Activated effector memory CD4-positive, alpha-beta T cell treated with Interleukin-2 at 50 U/mL for 16 hours (primary cell): ENCODE data around the gene TXNRD1.
"Not testable (repeated sequence)": the region's sequence is repeated elsewhere in the genome, so short reads cannot be mapped to it uniquely, and the experiment has no call there.

Experiments
- DNase-seq: peaks from one replicate; pipeline ENCODE4 v3.0.0-alpha.2; 2020

The TXNRD1 gene

DNA sequence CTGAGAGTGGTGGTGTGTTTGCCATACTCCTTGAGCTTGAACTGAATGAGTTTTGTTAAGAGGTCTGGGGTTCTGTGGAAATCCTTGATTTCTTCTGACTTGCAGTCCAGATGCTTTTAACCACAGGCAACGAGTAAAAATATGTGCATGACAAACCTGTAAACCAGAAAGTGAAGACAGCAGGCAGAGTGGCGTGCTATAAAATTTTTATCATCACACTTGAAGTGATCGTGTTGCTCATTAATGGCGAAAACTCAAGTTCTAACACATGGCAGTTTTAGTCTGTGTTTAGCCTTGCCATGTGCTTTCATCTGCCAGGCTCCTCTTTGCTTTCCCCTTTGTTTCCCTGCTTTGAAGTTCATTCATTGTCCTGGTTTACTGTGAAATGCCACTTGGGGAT is 28.0 kb downstream of the TXNRD1 start:
- no peak for DNase-seq

DNA sequence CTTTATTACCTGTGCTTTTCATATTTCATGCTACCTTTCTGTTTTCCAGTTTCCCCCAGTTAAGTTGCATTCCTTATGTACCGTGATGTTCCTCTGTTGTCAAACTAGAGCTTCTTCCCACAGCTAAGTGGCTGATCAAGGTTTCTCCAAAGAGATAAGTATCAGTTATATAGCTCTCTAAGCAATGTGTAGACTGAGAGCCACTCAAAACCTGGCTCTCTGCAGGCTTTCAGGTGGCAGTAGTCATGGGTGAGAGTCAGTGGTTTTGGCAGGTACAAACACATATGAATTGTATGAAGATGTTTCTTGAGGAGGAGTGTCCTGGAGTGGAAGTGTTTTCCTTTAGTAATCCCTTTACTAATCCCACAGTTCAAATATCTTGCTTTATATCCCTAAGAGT is 28.4 kb downstream of the TXNRD1 start:
- no peak for DNase-seq

DNA sequence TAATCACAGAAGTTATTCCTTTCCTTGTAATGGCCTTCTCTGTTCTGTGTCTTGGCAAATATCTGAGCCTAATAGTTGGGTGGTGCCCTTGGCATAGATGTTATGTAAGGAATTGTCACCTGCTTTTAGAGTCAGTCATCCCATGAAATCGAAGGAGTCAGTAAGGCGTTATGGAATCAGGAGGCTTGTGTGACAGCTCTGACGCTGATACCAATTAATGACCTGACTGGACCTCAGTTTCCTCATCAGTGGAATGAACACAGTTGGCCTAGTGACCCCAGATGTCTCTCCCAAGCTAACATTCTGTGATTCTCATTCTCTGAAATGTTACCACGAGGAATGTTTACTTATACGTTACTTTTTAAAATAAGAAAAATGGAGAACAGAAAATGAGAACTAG is 32.1 kb downstream of the TXNRD1 start:
- no peak for DNase-seq

DNA sequence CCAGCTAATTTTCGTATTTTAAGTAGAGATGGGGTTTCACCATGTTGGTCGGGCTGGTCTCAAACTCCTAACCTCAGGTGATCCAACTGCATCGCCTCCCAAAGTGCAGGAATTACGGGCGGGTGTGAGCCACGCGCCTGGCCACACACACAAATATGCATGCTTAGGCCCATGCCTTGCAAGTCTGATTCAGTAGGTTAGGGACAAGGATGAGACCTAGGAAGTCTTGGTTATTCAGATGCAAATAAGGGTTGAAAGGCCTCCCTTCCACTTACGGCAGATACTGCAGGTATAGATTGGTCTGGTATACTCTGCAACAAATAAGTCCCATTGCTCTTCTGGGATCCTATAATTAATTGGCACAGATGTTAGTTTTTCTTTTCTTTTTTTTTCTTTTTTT is 32.9 kb downstream of the TXNRD1 start:
- DNase-seq = no peak

DNA sequence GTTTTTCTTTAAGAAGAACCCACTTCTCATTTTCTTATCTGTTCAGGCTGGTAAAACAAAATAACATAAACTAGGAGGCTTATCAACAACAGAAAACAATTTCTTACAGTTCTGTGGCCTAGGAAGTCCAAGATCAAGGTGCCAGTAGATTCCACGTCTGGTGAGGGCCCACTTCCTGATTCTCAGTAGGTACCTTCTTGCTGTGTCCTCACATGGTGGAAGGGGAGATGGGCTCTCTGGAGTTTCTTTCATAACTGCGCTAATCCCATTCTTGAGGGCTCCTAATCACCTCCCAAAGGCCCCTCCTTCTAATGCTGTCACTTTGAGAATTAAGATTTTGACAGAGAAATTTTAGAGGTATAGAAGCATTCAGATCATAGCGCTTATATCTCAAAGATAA is 33.4 kb downstream of the TXNRD1 start:
- no peak for DNase-seq

DNA sequence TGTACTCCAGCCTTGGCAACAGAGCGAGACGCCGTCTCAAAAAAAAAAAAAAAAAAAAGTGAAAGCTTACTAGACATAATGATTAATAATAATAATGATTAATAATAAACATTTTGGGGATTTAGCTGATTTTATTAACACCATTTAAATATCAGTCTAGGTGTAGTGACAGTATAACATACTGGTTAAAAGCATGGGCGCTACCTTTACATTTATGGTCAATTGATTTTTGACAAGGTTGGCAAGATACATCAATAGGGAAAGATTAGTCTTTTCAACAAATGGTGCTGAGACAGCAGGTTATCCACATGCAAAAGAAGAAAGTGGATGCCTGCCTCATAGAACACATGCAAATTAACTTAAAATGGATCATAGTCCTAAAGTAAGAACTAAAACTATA is 34.3 kb downstream of the TXNRD1 start:
- DNase-seq = no peak

DNA sequence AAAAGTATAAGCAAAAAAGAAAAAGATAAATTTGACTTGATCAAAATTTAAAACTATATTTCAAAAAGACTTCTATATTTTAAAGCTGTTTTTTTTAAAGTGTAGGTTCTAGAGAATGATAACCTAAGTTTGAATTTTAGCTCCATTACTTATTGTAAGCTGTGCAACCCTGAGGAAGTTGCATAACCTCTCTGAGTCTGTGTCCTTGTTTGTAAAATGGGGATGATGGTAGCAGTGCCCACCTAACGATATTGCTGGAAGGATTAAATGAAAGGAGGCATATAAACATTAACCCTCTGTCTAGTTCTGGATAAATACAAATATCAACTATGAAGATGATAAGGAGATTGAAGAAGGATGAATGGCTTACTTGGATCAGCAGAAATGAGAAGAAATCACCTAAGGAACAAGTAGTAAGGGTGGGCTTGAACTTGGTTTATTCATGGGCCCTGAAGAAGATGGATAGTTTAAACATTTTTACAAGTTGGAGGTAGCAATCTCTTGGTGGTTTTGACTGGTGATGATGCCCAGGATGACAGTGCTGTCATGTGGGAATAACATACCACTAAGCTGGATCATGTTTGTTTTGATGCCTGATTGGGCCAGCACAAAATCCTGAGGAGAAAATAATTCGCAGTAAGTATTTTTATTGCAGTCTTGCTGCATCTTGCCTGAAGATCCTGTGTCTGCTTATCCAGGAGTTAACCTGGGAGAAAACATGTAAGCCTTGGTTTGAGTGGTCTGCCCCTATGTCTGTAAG is 35.0 kb downstream of the TXNRD1 start:
- DNase-seq = no peak

DNA sequence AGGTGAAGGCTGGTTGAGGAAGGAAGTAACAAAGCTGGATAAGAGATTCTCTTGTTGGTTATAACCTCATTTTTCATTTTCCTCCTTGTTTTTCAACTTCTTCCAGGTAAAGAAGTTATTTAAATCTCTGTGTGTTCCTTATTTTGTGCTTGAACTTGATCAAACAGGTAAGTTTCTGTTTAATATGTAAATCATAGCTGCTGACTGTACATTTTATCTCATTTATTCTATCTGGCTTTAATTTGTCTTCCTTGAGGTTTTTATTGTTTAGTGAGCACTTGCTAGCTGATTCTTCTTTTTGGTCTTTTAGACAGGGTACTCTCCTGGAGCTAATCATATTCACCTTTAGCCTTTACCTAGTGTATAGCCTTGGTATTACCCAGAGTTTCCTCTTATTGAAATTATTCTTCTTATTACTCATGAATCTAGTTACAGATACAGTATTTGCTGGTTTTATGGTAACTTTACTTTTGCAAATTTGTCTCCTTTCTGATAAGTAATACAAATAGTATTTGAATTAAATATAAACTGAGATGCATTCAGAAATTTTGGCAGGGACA is 42.4 kb downstream of the TXNRD1 start:
- no peak for DNase-seq

DNA sequence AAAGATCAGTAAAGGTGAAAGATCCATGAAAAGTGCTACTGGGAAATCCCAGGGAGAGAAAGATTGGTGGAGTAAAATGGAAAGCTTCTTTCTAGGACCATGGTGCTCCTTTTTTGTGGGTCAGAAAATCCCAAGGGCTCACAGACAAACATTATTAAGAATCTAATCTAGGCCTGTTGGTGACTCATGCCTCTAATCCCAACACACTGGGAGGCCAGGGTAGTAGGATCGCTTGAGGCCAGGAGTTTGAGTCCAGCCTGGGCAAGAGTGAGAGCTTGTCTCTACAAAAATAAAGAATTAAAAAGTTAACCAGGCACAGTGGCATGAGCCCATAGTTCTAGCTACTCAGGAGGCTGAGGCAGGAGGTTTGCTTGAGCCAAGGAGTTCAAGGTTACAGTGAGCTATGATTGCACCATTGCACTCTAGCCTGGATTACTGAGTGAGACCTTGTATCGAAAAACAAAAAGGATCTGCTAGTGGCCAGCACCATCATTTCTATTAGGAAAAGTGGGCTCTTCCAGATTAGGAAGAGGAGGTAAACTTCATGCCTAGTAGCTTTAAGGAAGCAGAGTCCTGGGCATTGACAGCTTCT is 43.0 kb downstream of the TXNRD1 start:
- no peak for DNase-seq

DNA sequence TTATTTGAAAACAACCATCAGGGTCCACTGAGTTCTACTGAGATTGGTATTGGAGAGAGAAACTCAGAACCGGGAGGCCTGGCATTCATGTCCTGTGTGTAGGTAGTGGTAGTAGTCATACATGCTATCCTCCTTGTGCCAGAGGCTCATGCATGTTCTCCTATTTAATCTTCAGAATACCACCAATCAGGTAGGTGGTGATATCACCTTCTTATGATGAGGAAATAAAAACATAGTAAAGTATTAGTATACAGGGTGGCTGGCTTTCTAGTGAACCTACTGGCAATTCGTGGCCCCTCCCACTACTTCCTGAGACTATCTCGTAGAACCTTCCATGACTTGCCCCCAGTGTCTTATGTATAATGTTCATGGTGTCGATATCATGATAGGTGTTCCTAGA is 47.4 kb downstream of the TXNRD1 start:
- no peak for DNase-seq

DNA sequence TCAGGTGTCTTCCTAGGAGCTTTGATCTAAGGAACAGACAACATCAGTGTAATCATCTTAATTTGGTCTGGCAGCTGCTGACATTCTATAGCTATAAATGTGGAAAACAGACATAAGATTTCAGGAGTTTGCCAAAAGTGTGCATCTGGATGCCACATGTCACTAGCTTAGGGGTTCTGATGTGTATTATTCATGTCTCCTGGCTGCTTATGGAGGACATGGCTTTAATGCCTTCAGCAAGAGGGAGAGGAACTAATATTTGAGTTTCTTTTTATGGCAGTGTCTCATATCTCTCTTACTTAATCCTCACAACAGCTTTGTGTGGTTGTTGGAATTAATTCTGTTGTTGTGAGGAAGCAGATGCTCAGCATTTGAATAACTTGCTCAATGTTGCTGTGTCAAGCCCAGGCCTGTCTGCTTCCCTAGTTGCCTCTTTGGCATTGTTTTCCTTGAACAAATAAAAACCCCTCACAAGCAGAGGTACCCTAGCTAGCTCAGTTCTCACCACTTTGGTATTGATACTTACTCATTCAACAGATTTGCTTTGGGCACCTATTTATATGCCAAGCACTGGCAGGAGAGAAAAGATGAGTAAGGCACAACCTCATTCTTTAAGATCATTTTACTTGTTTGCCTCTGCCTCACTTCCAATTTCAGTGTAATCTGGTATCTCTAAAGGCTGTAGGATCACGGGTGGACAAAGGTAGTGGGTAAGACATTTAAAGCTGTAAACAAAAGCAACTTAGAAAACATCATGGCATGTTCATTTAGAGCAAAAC is 48.2 kb downstream of the TXNRD1 start:
- no peak for DNase-seq

DNA sequence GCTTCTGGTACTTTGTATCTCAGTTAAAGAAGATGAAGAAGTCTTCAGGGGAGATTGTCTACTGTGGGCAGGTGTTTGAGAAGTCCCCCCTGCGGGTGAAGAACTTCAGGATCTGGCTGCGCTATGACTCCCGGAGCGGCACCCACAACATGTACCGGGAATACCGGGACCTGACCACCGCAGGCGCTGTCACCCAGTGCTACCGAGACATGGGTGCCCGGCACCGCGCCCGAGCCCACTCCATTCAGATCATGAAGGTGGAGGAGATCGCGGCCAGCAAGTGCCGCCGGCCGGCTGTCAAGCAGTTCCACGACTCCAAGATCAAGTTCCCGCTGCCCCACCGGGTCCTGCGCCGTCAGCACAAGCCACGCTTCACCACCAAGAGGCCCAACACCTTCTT is 49.9 kb downstream of the TXNRD1 start:
- not testable (repeated sequence) for DNase-seq

DNA sequence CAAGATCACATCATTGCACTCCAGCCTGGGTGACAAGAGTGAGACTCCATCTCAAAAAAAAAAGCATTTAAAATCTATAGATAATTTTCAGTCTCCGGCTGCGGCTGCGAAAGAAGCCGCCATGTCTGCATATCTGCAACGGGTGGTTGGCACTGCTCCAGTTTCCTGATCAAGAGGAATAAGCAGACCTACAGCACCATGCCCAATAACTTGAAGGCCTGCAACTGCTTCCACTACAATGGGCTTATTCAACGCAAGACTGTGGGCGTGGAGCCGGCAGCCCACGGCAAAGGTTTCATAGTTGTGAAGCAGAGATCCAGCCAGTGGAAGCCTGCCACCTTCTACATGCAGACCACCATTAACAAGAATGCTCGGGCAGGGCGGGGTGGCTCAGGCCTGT is 57.4 kb downstream of the TXNRD1 start:
- no peak for DNase-seq

DNA sequence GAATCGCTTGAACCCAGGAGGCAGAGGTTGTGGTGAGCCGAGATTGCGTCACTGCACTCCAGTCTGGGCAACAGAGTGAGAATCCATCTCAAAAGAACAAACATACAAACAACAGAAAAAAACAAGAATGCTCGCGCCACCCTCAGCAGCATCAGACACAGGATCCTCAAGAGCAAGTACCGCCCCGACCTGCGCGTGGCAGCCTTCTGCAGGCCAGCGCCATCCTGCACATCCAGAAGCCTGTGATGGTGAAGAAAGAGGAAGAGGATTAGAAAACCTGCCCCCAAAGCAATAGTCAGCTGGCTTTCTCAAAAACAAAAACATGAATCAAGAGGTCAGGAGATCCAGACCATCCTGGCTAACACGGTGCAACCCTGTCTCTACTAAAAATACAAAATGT is 57.9 kb downstream of the TXNRD1 start:
- DNase-seq = no peak

DNA sequence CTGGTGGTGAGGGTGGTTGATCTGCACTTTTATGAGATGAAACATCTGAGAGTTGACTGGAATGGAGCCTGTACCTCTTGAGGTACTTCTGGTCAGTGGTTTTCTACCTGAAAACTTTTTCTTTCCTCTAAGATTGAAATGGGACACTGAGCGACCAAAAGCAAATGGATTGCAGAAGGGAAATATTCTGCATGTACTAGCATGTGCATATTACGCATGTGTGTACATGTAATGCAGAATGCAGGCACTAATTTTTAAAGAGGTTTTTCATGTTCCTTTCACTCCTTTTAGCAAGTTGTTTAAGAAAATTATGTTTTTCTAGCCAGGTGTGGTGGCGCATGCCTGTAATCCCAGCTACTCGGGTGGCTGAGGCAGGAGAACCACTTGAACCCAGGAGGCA is 59.2 kb downstream of the TXNRD1 start:
- DNase-seq = no peak

DNA sequence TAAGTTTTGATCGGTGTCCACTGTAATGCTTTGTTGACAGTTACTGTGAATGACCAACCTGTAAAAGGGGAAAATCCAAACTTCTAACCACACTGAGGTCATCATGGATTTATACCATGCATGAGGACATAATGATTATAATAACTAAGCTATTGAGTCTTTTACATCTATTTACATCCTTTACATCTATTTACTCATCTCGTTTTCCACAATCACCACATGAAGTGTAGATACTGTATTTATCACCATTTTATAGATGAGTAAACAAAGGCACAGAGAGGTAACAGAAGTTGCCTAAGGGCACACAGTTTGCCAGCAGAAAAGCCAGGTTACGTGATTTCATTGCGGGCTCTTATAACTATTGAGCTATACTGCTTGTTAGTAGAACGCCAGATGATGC is 60.1 kb downstream of the TXNRD1 start:
- DNase-seq = no peak

DNA sequence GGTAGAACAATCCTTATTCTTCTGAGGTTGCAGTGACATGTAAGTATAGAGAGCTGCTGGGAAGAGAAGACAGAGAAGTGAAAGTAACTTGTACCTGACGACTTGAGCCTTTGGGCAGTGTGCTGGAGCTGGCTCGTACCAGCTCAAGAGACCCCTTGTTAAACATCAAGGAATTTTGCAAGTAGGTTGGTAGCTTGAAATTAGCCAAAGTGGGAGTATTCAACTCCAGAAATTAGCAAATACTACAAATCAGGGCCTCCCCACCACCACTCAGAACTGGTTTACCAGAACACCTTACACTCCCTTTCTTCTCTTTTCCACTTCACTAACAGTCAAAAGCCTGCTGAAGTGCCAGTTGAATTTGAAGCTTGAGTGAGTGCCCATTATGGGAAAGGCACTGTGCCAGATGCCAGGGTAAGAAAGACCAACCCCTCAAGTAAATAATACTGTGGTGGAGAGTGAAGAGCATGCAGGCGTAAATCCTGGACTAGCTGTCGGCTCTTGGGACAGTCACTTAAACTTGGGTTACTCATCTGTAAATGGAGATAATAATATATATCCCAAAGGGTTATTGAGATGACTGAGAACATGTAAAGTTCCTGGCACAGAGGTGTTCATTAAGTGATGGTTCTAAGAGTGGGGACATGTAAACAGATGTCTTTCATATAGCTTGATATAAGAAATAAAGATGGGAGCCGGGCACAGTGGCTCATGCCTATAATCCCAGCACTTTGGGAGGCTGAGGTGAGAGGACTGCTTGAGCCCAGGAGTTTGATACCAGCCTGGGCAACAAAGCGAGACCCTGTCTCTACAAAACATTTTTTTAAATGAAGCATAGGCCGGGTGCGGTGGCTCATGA is 60.9 kb downstream of the TXNRD1 start:
- DNase-seq = no peak

DNA sequence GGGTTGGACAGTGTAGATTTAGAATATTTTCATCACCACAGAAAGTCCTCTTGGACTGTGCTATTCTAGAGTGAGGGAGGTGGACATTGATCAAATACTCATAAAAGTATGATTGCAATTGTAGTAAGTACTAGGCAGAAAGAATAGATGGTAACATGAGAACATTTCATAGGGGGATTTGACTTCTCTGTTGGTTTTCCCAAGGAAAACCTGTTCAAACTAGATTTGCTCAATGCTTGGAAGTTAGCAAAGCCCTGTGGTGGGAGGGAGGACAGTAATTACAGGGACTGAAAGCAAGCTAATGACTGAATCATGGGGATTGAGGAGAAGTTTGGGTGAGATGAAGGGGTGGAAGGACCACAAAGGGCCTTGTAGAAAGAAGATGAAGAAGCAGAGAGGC is 63.6 kb downstream of the TXNRD1 start:
- no peak for DNase-seq

DNA sequence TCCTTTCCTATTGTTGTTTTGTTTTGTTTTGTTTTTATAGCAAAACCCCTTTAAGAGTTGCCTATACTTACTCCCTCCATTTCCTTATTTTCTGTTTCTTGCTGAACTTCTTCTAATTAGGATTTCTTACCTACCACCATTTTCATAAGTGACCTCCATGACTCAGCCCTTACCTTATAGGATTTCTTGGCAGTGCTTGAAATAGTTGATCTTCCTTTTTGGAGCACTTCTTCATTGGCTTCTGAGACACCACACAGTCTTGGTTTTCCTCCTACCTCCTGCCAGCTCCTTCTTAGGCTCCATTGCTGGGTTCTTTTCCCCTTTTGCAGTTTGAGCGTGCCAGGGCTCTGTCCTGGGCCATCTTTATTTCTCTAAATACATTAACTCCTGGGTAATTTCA is 64.5 kb downstream of the TXNRD1 start:
- DNase-seq = no peak

DNA sequence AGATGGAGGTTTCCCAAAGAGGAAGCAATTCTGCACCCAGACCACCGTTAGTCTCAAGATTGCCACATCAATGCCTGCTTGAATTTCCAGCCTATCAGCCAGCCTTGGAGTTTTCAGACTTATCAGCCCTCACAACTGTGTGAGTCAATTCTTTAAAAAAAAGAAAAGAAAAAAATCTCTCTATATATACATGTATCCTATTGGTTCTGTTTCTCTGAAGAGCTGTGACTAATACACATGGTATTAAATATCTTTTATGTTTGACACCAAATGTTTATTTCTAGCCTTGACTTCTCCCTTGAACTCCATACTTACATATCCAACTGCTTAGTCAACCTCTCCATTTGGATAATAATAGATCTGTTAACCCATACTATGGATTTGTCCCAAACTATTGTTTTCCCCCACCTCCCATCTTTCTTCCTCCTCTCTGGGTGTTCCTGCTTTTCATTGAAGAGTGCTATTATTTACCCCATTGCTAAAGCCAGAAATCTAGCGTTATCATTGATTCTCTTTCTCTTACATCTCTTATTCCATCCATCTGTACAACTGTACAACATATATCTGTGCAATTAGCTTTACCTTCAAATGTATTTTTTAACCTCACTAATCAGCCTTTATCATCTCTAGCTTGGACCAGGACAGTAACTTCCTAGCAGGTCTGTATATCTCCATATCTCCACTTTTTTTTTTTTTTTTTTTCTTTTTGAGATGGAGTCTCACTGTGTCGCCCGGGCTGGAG is 65.3 kb downstream of the TXNRD1 start:
- no peak for DNase-seq

DNA sequence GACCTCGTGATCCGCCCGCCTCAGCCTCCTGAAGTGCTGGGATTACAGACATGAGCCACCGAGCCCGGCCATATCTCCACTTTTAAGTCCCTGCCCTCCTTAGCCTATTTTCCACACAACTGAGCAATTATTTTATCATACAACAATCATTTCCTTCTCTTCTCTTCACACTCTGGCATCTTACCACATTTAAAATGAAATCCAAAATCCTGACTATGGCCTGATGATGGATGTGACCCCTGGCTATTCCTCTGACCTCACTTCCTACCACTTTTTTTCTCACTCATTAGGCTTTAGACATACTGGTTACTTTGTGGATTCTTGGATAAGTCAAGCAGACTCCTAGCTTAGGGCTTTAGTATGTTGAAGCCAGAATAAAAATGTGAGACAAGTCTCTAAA is 66.1 kb downstream of the TXNRD1 start:
- DNase-seq = no peak

DNA sequence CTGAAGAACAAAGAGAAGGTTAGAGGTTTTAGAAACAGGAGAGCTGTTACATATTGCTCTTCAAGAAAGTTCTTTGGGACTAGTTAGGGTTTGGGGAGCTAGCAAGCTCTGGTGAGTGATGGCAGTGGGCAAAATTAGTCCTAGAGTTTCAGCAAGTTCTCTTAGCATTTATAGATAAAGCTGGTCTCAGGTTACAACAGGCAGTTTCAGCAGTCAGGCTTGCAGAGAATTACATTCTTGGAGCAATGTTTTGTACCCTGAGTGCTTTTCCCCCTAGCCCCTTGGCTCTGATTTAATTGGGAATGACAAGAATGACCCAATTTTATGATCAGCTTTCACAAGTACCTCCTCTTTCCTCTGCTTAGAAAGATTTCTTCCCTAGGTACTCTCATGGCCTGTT is 66.5 kb downstream of the TXNRD1 start:
- no peak for DNase-seq
